Limb (tissue), 2 donors: ENCODE measurements around the gene PACS2.
"Not testable (repeated sequence)": the region's sequence is repeated elsewhere in the genome, so short reads cannot be mapped to it uniquely, and the experiment has no call there.

Source experiments
- DNase-seq, 2 donors: peaks; one replicate each; pipeline ENCODE4 v3.0.0-alpha.2; 2016; ENCODE audit errors: extremely low spot score in 2 of 2

The PACS2 gene

GRCh38 chr14:105314287-105315200, at the start of gene PACS2:
PACS2 (plus strand) TSS chr14:105314748; CDS start chr14:105314919, 171 bp downstream.
- DNase-seq: peak; percentile 87 to 89

- no peak for DNase-seq
Measured at GRCh38 chr14:105267820-105268548, 46.6 kb upstream of the PACS2 start.

- DNase-seq: no peak
Measured at GRCh38 chr14:105268736-105269354, 45.7 kb upstream of the PACS2 start.

- no peak for DNase-seq
Measured at GRCh38 chr14:105269405-105269804, 45.1 kb upstream of the PACS2 start.

- DNase-seq: no peak
Measured at GRCh38 chr14:105271224-105271890, 43.2 kb upstream of the PACS2 start.

- no peak for DNase-seq
Measured at GRCh38 chr14:105272623-105273022, 41.9 kb upstream of the PACS2 start.

GRCh38 chr14:105273062-105273461, 41.5 kb upstream of the PACS2 start:
- DNase-seq: no peak

- DNase-seq: no peak
Measured at GRCh38 chr14:105274637-105275036, 39.9 kb upstream of the PACS2 start.

GRCh38 chr14:105275267-105275946, 39.1 kb upstream of the PACS2 start:
- DNase-seq: no peak

- DNase-seq: not testable (repeated sequence)
Measured at GRCh38 chr14:105277448-105277847, 37.1 kb upstream of the PACS2 start.

- no peak for DNase-seq
Measured at GRCh38 chr14:105279642-105280361, 34.7 kb upstream of the PACS2 start.

GRCh38 chr14:105280525-105280924, 34.0 kb upstream of the PACS2 start:
- no peak for DNase-seq

- DNase-seq: peak in 1 of 2 donors; percentile 71
Measured at GRCh38 chr14:105281371-105282097, 33.0 kb upstream of the PACS2 start.

- no peak for DNase-seq
Measured at GRCh38 chr14:105282098-105282725, 32.3 kb upstream of the PACS2 start.

- DNase-seq: no peak
Measured at GRCh38 chr14:105283028-105283427, 31.5 kb upstream of the PACS2 start.

GRCh38 chr14:105283899-105284298, 30.6 kb upstream of the PACS2 start:
- no peak for DNase-seq

- no peak for DNase-seq
Measured at GRCh38 chr14:105285174-105285573, 29.4 kb upstream of the PACS2 start.

- no peak for DNase-seq
Measured at GRCh38 chr14:105286759-105287144, 27.8 kb upstream of the PACS2 start.
